ENCODE measurements around the gene SYNM.

The SYNM gene

GRCh38 chr15:99087405-99087943 is 17.4 kb upstream of the SYNM start:
- no peak for DNase-seq (ENCODE audit: low read depth)
- H3K4me3 ChIP-seq (ENCODE audit: low read depth, low read length) = no peak overlapping the region
- TF ChIP-seq CTCF (conservative IDR thresholded peaks at IDR 0.05; ENCODE audit: low read depth, low read length) = no peak

- peak; percentile 44 for DNase-seq (ENCODE audit: low read depth)
Measured at GRCh38 chr15:99090011-99090699, 14.7 kb upstream of the SYNM start.

GRCh38 chr15:99090938-99091337 is 13.9 kb upstream of the SYNM start:
- no peak for TF ChIP-seq CTCF (conservative IDR thresholded peaks at IDR 0.05; ENCODE audit: low read depth, low read length)
- DNase-seq (ENCODE audit: low read depth) = no peak
- no peak overlapping the region for H3K4me3 ChIP-seq (ENCODE audit: low read depth, low read length)

More at GRCh38 chr15:99090011-99090699, 14.7 kb upstream of the SYNM start:
- no peak for TF ChIP-seq CTCF (conservative IDR thresholded peaks at IDR 0.05; ENCODE audit: low read depth, low read length)
- H3K4me3 ChIP-seq (ENCODE audit: low read depth, low read length) = no peak overlapping the region

- DNase-seq (ENCODE audit: low read depth) = no peak
- TF ChIP-seq CTCF (conservative IDR thresholded peaks at IDR 0.05; ENCODE audit: low read depth, low read length) = no peak
- H3K4me3 ChIP-seq (ENCODE audit: low read depth, low read length) = no peak overlapping the region
Measured at GRCh38 chr15:99092554-99093172, 12.2 kb upstream of the SYNM start.

GRCh38 chr15:99095626-99096025 is 9.3 kb upstream of the SYNM start:
- no peak overlapping the region for H3K4me3 ChIP-seq (ENCODE audit: low read depth, low read length)
- DNase-seq (ENCODE audit: low read depth) = no peak
- TF ChIP-seq CTCF (conservative IDR thresholded peaks at IDR 0.05; ENCODE audit: low read depth, low read length) = no peak

- no peak overlapping the region for H3K4me3 ChIP-seq (ENCODE audit: low read depth, low read length)
- DNase-seq (ENCODE audit: low read depth) = no peak
- no peak for TF ChIP-seq CTCF (conservative IDR thresholded peaks at IDR 0.05; ENCODE audit: low read depth, low read length)
Measured at GRCh38 chr15:99096173-99096893, 8.5 kb upstream of the SYNM start.

Data from choroid plexus epithelial cell (primary cell).